Measurements from ENCODE around the gene CRELD1.

The CRELD1 gene

DNA sequence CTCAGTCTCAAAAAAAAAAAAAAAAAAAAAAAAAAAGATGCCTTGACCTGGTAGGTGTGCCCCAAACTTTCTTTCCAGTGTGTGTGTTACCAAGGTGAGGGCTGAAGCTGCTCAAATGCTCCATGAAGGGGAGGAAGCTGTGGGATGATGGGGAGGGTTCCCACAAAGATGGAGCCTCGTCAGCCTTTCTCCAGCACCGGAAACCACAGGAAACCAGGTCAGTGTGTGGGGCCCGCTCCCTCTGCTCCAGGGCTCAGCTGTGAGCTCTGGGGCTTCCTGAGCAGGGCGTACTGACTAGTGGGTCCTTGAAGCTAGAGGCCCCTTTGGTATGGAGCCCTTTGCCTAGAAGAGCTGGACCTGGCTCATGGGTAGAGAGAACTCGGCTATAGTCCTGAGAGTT, 31.7 kb upstream of the CRELD1 start:
- TF ChIP-seq, protein P1, sequence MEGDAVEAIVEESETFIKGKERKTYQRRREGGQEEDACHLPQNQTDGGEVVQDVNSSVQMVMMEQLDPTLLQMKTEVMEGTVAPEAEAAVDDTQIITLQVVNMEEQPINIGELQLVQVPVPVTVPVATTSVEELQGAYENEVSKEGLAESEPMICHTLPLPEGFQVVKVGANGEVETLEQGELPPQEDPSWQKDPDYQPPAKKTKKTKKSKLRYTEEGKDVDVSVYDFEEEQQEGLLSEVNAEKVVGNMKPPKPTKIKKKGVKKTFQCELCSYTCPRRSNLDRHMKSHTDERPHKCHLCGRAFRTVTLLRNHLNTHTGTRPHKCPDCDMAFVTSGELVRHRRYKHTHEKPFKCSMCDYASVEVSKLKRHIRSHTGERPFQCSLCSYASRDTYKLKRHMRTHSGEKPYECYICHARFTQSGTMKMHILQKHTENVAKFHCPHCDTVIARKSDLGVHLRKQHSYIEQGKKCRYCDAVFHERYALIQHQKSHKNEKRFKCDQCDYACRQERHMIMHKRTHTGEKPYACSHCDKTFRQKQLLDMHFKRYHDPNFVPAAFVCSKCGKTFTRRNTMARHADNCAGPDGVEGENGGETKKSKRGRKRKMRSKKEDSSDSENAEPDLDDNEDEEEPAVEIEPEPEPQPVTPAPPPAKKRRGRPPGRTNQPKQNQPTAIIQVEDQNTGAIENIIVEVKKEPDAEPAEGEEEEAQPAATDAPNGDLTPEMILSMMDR (IDR thresholded peaks at IDR 0.05; ENCODE audit: low read depth, low read length): no peak
- H3K4me3 ChIP-seq (ENCODE audit: low read depth, low read length): no peak overlapping the region

DNA sequence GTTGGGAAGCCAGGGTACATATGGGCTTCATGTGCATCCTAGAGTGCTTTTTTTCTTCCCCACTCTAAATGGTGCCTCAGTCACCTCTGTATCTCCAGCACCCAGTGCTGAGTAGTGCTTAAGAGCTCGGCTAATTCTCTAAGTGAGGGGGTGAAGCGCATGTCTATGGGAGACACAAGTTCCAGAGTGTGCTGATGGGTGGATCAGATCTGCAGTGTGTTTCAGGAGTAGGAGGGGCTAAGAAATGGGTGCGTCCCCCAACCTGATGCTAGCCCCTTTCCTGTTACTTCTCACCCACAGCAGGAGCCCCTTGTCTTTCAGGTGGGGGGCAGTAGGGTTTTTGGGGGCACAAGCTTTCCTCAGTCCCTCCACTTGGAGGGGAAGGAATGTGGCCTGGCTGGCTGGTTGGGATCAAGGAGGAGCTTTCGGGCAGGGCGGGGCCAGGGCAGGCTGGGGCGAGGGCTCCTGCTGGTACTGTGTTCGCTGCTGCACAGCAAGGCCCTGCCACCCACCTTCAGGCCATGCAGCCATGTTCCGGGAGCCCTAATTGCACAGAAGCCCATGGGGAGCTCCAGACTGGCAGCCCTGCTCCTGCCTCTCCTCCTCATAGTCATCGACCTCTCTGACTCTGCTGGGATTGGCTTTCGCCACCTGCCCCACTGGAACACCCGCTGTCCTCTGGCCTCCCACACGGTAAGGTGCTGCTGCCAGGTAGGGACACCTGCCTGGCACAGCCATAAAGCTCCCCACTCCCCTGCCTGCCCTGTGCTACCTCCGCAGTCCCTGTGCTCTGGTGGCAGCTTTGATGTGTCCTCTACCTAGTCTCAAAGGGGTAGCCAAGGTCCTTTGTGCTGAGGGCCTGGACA, 31.0 kb upstream of the CRELD1 start, which contains the start of gene IL17RE:
IL17RE (plus strand) TSS at position 477 of the 866 bp plus-strand sequence; CDS start at position 562, 85 bp downstream.
- H3K4me3 ChIP-seq (ENCODE audit: low read depth, low read length): peak within 1 kb of the TSS; percentile 57
- TF ChIP-seq, protein P1 (IDR thresholded peaks at IDR 0.05; ENCODE audit: low read depth, low read length): no peak

DNA sequence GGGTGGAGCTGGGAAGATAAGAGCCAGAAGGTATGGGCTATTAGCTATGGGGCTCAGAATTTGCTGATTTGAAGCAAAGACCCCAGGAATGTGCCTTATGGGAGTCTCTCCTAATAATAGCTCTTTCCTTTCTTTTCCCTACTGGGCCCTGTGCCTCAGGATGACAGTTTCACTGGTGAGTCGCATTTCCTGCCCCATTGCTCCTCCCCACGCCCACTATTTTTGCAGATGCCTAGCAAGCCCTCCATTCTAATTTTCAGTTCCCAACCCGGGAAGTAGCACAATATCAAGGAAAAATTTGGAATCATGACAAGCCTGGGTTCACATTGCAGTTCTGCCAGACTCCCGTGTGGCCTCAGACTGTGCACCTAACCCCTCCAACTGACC, 30.4 kb upstream of the CRELD1 start:
- TF ChIP-seq, protein P1 (IDR thresholded peaks at IDR 0.05; ENCODE audit: low read depth, low read length): no peak
- H3K4me3 ChIP-seq (ENCODE audit: low read depth, low read length): peak overlapping the region; percentile 57

DNA sequence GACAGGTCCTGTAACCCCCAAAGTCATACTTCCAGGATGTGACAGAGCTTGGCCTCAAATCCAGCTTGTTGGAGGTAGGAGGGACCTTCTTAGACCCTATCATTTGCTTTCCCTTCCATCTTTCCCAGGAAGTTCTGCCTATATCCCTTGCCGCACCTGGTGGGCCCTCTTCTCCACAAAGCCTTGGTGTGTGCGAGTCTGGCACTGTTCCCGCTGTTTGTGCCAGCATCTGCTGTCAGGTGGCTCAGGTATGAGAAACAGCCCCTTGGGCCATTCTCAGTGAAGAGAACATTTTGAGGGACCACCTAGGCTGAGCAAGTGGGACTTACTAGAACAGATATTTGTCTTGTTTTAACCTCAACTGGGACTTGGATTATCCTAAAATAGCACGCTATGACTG, 29.7 kb upstream of the CRELD1 start:
- no peak overlapping the region for H3K4me3 ChIP-seq (ENCODE audit: low read depth, low read length)
- TF ChIP-seq, protein P1 (IDR thresholded peaks at IDR 0.05; ENCODE audit: low read depth, low read length): no peak

DNA sequence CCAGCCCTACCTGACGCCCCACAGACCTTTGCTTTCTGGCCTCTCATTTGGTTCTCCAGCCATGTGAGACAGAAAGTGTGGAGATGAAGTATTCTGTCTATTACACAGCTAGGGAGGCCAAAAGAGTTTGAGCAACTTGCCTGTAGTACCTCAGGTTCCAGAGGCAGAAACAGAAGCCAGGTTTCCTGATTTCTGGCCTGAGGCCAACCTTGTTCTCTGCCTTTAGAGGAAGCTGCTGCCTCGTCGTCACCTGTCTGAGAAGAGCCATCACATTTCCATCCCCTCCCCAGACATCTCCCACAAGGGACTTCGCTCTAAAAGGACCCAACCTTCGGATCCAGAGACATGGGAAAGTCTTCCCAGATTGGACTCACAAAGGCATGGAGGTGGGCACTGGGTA, 27.2 kb upstream of the CRELD1 start:
- no peak overlapping the region for H3K4me3 ChIP-seq (ENCODE audit: low read depth, low read length)
- TF ChIP-seq, protein P1 (IDR thresholded peaks at IDR 0.05; ENCODE audit: low read depth, low read length): no peak

DNA sequence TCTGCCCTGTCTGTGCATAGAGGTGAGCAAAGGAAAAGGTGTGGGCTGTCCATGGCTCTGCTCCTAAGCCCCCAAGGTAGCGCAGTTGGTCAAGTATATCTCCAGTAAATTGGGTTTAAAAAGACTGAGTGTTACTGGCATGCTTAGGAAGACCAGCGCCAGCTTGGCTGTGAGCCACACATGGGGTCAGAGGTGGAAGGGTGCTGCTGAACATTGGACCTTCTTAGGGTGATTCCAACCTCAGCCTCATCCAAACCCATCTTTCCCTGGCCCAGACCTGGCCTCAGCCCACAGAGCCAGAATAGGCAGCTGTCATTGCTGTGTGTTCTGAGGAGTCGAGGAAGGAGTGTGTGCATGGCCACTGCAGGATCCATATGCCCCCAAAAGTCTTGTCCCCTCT, 25.3 kb upstream of the CRELD1 start:
- no peak overlapping the region for H3K4me3 ChIP-seq (ENCODE audit: low read depth, low read length)
- TF ChIP-seq, protein P1 (IDR thresholded peaks at IDR 0.05; ENCODE audit: low read depth, low read length): no peak

DNA sequence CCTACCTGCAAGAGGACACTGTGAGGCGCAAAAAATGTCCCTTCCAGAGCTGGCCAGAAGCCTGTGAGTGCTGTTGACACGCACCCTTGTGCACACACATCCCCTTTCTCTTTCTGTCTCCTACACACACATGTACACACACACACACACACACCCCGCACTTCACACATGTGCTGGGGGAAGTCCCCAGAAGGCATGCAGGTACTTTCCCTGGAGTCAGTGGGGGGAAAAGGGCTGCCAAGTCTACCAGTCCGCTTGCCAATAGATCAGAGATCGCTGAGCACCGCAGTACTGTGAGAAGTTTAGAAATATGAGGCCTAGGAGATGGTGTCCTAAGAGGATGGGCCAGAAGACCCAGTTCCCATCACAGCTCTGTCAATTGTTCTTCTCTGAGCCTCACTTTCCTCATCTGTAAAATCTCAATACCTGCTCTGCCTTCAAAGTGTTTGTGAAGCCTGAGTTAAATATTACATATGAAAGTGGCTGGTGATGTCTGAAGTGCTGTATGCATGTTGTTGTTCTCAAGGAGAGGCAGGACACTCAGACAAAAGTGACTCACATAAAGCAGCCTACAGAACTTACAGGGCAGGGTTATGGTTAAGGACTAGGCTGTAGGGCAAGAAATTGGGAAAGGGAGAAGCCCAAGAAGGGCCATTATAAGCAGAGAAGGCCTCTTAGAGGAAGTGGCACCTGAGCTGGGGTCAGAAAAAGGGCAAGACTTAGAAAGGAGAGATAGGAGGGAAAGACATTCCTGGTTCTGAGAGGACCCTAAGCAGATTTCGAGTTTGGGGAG, 24.2 kb upstream of the CRELD1 start:
- H3K4me3 ChIP-seq (ENCODE audit: low read depth, low read length): no peak overlapping the region
- TF ChIP-seq, protein P1 (IDR thresholded peaks at IDR 0.05; ENCODE audit: low read depth, low read length): no peak

Data from WI38 (cell line).